Suprapubic skin (tissue), 4 donors: ENCODE results near the gene ANGPTL8.

Source experiments
- POLR2A ChIP-seq, 2 donors: fragments of 450-650 bp; IDR thresholded peaks; one replicate each; pipeline ENCODE4 v1.6.1; 2017; ENCODE audit warnings: antibody characterized with exemption in 2 of 2, mild to moderate bottlenecking in 2 of 2, moderate library complexity in 2 of 2
- POLR2AphosphoS5 ChIP-seq, 3 donors: sonication (generic); formaldehyde crosslinking; IDR thresholded peaks; one replicate each; pipeline ENCODE4 v1.6.1; 2017; ENCODE audit warnings: antibody characterized with exemption in 3 of 3
- TF ChIP-seq, protein P1 (sequence below), 2 donors: fragments of 200-600 bp in 1 of 2; fragments of 450-650 bp in 1 of 2; sonication (generic) in 1 of 2; IDR thresholded peaks; one replicate each; pipeline ENCODE4 v1.5.1; 2016 to 2019; ENCODE audit warnings: antibody characterized with exemption in 2 of 2, mild to moderate bottlenecking in 1 of 2, moderate library complexity in 1 of 2

DNA sequence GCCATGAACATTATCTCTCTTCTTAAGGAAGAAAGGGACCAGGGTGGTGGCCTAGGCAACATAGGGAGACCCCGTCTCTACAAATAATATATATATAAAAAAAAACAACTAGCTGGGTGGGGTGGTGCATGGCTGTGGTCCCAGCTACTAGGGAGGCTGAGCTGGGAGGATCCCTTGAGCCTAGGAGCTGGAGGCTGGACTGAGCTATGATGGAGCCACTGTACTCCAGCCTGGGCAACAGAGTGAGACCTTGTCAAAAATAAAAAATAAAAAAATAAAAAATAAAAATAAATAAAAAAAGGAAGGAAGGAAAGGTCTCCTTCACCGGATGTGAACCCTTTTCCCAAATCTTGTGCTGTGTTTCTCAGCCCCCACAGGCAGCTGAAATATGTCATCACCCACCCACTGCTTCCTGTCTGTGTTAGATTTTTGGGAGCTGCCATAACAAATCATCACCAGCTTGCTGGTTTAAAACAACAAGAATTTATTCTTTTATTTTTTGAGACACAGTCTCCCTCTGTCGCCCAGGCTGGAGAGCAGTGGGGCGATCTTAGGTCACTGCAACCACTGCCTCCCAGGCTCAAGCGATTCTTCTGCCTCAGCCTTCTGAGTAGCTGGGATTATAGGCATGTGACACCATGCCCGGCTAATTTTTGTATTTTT is 47.0 kb downstream of the ANGPTL8 start:
- TF ChIP-seq, protein P1, sequence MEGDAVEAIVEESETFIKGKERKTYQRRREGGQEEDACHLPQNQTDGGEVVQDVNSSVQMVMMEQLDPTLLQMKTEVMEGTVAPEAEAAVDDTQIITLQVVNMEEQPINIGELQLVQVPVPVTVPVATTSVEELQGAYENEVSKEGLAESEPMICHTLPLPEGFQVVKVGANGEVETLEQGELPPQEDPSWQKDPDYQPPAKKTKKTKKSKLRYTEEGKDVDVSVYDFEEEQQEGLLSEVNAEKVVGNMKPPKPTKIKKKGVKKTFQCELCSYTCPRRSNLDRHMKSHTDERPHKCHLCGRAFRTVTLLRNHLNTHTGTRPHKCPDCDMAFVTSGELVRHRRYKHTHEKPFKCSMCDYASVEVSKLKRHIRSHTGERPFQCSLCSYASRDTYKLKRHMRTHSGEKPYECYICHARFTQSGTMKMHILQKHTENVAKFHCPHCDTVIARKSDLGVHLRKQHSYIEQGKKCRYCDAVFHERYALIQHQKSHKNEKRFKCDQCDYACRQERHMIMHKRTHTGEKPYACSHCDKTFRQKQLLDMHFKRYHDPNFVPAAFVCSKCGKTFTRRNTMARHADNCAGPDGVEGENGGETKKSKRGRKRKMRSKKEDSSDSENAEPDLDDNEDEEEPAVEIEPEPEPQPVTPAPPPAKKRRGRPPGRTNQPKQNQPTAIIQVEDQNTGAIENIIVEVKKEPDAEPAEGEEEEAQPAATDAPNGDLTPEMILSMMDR (IDR thresholded peaks at IDR 0.05) = no peak
- TF ChIP-seq POLR2A (IDR thresholded peaks at IDR 0.05) (no peak), POLR2AphosphoS5 (IDR thresholded peaks at IDR 0.05) (no peak)
